Small intestine (tissue), 7 donors: ENCODE measurements around the gene CMC4. TPM values are rescaled to one million over a fixed set of nuclear protein-coding genes. Genes with fewer than 3 reads are reported as not detected.

Experiments
- DNase-seq, 2 donors: peaks; one replicate each; pipeline versions ENCODE4 v3.0.0 to v3.0.0-alpha.2; 2013
- FAIRE-seq: peaks from 2 replicates; lab custom pipeline; 2012; peaks lifted over from hg19 to GRCh38; lab: Jason Lieb, UNC
- H3K27ac ChIP-seq, 3 donors: one replicate each; pipeline ENCODE4 v1.5.1; 2013; ENCODE audit warnings: low read length in 2 of 3, mild to moderate bottlenecking in 2 of 3, control low read depth in 1 of 3, inconsistent platforms in 1 of 3, low read depth in 1 of 3, moderate library complexity in 1 of 3
- H3K27me3 ChIP-seq, 3 donors: one replicate each; pipeline ENCODE4 v1.6.1; 2013; ENCODE audit warnings: low read length in 3 of 3, inconsistent platforms in 1 of 3; ENCODE audit not compliant: control insufficient read depth in 3 of 3, insufficient read depth in 3 of 3
- H3K36me3 ChIP-seq, 3 donors: one replicate each; pipeline ENCODE4 v1.6.1; 2013; ENCODE audit warnings: low read length in 3 of 3, inconsistent platforms in 1 of 3, low read depth in 1 of 3, mild to moderate bottlenecking in 1 of 3, moderate library complexity in 1 of 3; ENCODE audit not compliant: control insufficient read depth in 3 of 3, insufficient read depth in 2 of 3
- H3K4me1 ChIP-seq, 3 donors: one replicate each; pipeline ENCODE4 v1.6.1; 2013; ENCODE audit warnings: low read length in 2 of 3, inconsistent platforms in 1 of 3, low read depth in 1 of 3, mild to moderate bottlenecking in 1 of 3, moderate library complexity in 1 of 3; ENCODE audit not compliant: control insufficient read depth in 3 of 3, insufficient read depth in 2 of 3
- H3K4me3 ChIP-seq, 3 donors: one replicate each; pipeline ENCODE4 v1.5.1; 2013; ENCODE audit warnings: low read length in 3 of 3, control low read depth in 1 of 3, inconsistent platforms in 1 of 3, low read depth in 1 of 3, mild to moderate bottlenecking in 1 of 3, moderate library complexity in 1 of 3
- H3K9me3 ChIP-seq, 2 donors: one replicate each; pipeline ENCODE4 v1.6.1; 2013; ENCODE audit warnings: low read depth in 1 of 2, low read length in 1 of 2; ENCODE audit not compliant: control insufficient read depth in 2 of 2, insufficient read depth in 1 of 2
- WGBS, 3 donors: extraction: QIAGEN DNeasy Blood & Tissue Kit; methylation state at CpG; one replicate each; pipeline ENCODE4 v1.1.7; 2013; 5-methylcytosine and 5-hydroxymethylcytosine counted together
- polyA plus RNA-seq, 4 donors: library from polyadenylated mRNA; stranded (reverse) in 3 of 4; unstranded in 1 of 4; fragments of 200-250 nt in 3 of 4; fragments of 120-200 nt in 1 of 4; gene quantifications; one replicate each; pipeline versions ENCODE4 v1.2.1 to v1.2.3, GENCODE V29; 2013
- donor health status: healthy with polysubstance abuse.
- donor health status: control.
- donor health status: control.
- donor health status: Bipolar disorder and iron deficiency.
- donor health status: healthy.

CMC4 gene
- polyA plus RNA-seq, 4 donors = 9.3 to 17.3 (median 12.9) TPM

GRCh38 chrX:155086961-155087735 lies 16.2 kb upstream of the CMC4 start:
- 91 to 97% (median 96%) methylated on average over 22 to 26 of the region's 26 CpGs for whole genome bisulfite sequencing, 3 donors
- no peak overlapping the region for H3K4me3 ChIP-seq
- H3K27me3 ChIP-seq = no peaks in the 10 kb centered on the region
- H3K36me3 ChIP-seq = peaks cover 0 to 7% (median 0%) of the 10 kb centered on the region in 3 donors
- no peaks in the 10 kb centered on the region for H3K9me3 ChIP-seq
- no peak for DNase-seq
- no peak overlapping the region for H3K27ac ChIP-seq
- H3K4me1 ChIP-seq = no peaks in the 10 kb centered on the region
- no peak for FAIRE-seq

- no peaks in the 10 kb centered on the region for H3K27me3 ChIP-seq
- H3K9me3 ChIP-seq = no peaks in the 10 kb centered on the region
- H3K36me3 ChIP-seq = peaks cover 0 to 7% (median 0%) of the 10 kb centered on the region in 3 donors
- DNase-seq (peak; percentile 8 to 42), FAIRE-seq (no peak)
- no peaks in the 10 kb centered on the region for H3K4me1 ChIP-seq
- 83 to 89% (median 84%) methylated on average over 23 to 24 of the region's 24 CpGs for WGBS, 3 donors
- H3K27ac ChIP-seq = no peak overlapping the region
- H3K4me3 ChIP-seq = no peak overlapping the region
Measured at GRCh38 chrX:155086202-155086840, 15.4 kb upstream of the CMC4 start.

GRCh38 chrX:155071694-155072280 lies 851 bp upstream of the CMC4 start:
- H3K4me3 ChIP-seq = peak overlapping the region; percentile 60 to 80 (median 69)
- no peaks in the 10 kb centered on the region for H3K27me3 ChIP-seq
- no peak for FAIRE-seq
- WGBS, 3 donors = 1 to 44% (median 7%) methylated on average over 17 to 25 of the region's 25 CpGs
- peaks cover 0 to 3% (median 0%) of the 10 kb centered on the region in 3 donors for H3K36me3 ChIP-seq
- H3K4me1 ChIP-seq = no peaks in the 10 kb centered on the region
- no peaks in the 10 kb centered on the region for H3K9me3 ChIP-seq
- H3K27ac ChIP-seq = peak overlapping the region; percentile 4 to 94 (median 81)
- DNase-seq = peak in 1 of 2 donors; percentile 13

- H3K4me1 ChIP-seq = no peaks in the 10 kb centered on the region
- 1 to 45% (median 3%) methylated on average over 16 of the region's 16 CpGs for WGBS, 3 donors
- no peaks in the 10 kb centered on the region for H3K36me3 ChIP-seq
- H3K27me3 ChIP-seq = no peaks in the 10 kb centered on the region
- no peak for FAIRE-seq
- peak overlapping the region; percentile 74 to 94 (median 84) for H3K27ac ChIP-seq
- no peak for DNase-seq
- peak overlapping the region; percentile 53 to 87 (median 66) for H3K4me3 ChIP-seq
- H3K9me3 ChIP-seq = no peaks in the 10 kb centered on the region
Measured at GRCh38 chrX:155070663-155070974, 317 bp downstream of the CMC4 start.

GRCh38 chrX:155070038-155070437 lies 898 bp downstream of the CMC4 start:
- FAIRE-seq = no peak

GRCh38 chrX:155069414-155069813 lies 1.5 kb downstream of the CMC4 start:
- H3K9me3 ChIP-seq = no peaks in the 10 kb centered on the region
- H3K4me1 ChIP-seq = no peaks in the 10 kb centered on the region
- 72 to 90% (median 75%) methylated on average over 1 of the region's 1 CpG for WGBS, 3 donors
- FAIRE-seq = no peak
- no peaks in the 10 kb centered on the region for H3K36me3 ChIP-seq
- no peak for DNase-seq
- no peaks in the 10 kb centered on the region for H3K27me3 ChIP-seq
- H3K4me3 ChIP-seq = no peak overlapping the region
- no peak overlapping the region for H3K27ac ChIP-seq

More at GRCh38 chrX:155070038-155070437, 898 bp downstream of the CMC4 start:
- peak; percentile 18 to 23 for DNase-seq
- Histone ChIP-seq H3K9me3 (no peaks in the 10 kb centered on the region), H3K4me3 (peak overlapping the region in 2 of 3 donors; percentile 66 to 87), H3K4me1 (no peaks in the 10 kb centered on the region), H3K36me3 (no peaks in the 10 kb centered on the region), H3K27me3 (no peaks in the 10 kb centered on the region), H3K27ac (peak overlapping the region in 1 of 3 donors; percentile 84)
- WGBS, 3 donors = 4 to 31% (median 6%) methylated on average over 12 of the region's 12 CpGs

GRCh38 chrX:155068165-155068564 lies 2.8 kb downstream of the CMC4 start:
- Histone ChIP-seq H3K27ac (no peak overlapping the region), H3K27me3 (no peaks in the 10 kb centered on the region), H3K4me3 (no peak overlapping the region), H3K36me3 (no peaks in the 10 kb centered on the region), H3K4me1 (no peaks in the 10 kb centered on the region), H3K9me3 (no peaks in the 10 kb centered on the region)
- no peak for FAIRE-seq
- 59 to 82% (median 59%) methylated on average over 1 of the region's 1 CpG for WGBS, 3 donors
- DNase-seq = no peak

- Histone ChIP-seq H3K27ac (no peak overlapping the region), H3K4me3 (no peak overlapping the region), H3K27me3 (no peaks in the 10 kb centered on the region), H3K9me3 (no peaks in the 10 kb centered on the region), H3K4me1 (no peaks in the 10 kb centered on the region), H3K36me3 (peaks cover 0 to 2% (median 0%) of the 10 kb centered on the region in 3 donors)
- FAIRE-seq = peak; percentile 5
- WGBS, 3 donors = 82 to 92% (median 91%) methylated on average over 8 of the region's 8 CpGs
- DNase-seq = no peak
Measured at GRCh38 chrX:155065035-155065734, 5.8 kb downstream of the CMC4 start.
